Activated CD8-positive, alpha-beta memory T cell treated with anti-CD3 and anti-CD28 coated beads for 4 hours (primary cell): ENCODE results near the gene PEX7.
"Not testable (repeated sequence)": the region's sequence is repeated elsewhere in the genome, so short reads cannot be mapped to it uniquely, and the experiment has no call there.

ENCODE experiments used
- DNase-seq, 2 donors: peaks; one replicate each; pipeline ENCODE4 v3.0.0-alpha.2; 2020; ENCODE audit warnings: low read depth in 2 of 2

The PEX7 gene

DNA sequence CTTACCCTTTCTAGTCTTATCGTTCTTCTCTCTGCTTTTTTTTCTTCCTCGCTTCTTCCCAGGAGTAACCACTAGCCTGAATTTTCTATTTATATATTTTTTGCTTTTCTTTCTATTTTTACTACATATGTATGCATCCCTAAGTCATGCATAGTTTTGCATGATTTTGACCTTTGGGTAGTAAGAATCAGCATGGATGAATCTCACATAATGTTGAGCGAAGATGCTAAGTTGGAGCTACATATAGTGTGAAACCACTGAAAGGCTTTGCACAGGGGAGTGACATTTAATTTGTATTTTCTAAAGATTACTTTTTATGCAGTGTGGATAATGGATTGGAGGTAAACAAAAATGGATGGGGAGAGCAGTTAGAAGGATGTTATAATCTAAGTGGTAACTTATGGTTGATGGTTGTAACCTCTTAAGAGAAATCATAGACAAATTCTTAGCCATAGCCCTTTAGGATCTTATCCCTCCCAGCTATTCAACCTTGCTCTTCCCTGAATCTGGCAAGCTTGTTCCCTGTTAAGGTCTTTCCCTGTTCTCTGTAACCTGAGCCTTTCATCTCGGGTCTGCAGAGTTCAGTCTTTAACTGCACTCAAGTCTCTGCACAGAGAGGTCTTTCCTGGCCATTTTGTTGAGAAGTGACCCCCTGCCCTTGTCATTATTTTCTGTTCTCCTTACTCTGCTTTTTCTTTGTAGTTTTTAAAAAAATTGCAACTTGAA, 18.0 kb downstream of the PEX7 start:
- no peak for DNase-seq

DNA sequence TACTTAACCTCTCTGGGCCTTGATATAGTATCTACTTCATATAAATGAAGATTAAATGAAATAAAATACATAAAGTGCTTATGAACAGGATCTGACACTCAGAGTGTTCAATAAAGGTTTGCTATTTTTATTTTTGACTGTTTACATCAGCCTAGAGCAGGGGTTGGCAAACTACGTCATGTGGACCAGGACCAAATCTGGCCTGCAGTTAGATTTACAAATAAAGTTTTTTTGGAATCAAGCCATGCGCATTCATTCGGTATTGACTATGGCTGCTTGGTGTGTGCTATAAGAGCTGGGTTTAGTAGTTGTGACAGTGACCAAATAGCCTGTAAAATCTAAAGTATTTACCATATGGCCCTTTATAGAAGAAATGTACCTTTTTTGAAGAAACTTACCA, 20.8 kb downstream of the PEX7 start:
- DNase-seq: no peak

DNA sequence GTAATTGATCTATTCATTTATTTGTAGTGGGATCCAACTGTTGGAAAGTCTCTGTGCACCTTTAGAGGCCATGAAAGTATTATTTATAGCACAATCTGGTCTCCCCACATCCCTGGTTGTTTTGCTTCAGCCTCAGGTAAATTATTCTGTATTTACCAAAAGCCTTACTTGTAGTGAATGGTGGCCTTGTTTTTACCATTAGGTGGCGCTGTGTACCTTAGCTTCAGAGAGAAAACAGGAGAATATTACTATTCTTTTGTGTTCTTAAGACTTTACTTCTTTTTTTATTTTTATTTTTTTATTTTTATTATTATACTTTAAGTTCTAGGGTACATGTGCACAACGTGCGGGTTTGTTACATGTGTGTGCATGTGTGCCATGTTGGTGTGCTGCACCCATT, 23.7 kb downstream of the PEX7 start:
- no peak for DNase-seq

DNA sequence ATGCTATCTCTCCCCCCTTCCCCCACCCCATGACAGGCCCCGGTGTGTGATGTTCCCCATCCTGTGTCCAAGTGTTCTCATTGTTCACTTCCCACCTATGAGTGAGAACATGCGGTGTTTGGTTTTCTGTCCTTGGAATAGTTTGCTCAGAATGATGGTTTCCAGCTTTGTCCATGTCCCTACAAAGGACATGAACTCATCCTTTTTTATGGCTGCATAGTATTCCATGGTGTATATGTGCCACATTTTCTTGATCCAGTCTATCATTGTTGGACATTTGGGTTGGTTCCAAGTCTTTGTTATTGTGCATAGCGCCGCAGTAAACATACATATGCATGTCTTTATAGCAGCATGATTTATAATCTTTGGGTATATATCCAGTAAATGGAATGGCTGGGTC, 24.1 kb downstream of the PEX7 start:
- DNase-seq: not testable (repeated sequence)

DNA sequence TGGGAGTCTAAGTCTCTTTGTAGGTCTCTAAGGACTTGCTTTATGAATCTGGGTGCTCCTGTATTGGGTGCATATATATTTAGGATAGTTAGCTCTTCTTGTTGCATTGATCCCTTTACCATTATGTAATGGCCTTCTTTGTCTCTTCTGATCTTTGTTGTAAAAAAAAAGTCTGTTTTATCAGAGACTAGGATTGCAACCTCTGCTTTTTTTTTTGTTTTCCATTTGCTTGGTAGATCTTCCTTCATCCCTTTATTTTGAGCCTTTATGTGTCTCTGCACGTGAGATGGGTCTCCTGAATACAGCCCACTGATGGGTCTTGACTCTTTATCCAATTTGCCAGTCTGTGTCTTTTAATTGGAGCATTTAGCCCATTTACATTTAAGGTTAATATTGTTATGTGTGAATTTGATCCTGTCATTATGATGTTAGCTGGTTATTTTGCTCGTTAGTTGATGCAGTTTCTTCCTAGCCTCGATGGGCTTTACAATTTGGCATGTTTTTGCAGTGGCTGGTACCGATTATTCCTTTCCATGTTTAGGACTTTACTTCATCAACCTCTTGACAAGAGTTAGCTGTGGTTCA, 27.7 kb downstream of the PEX7 start:
- DNase-seq: not testable (repeated sequence)

DNA sequence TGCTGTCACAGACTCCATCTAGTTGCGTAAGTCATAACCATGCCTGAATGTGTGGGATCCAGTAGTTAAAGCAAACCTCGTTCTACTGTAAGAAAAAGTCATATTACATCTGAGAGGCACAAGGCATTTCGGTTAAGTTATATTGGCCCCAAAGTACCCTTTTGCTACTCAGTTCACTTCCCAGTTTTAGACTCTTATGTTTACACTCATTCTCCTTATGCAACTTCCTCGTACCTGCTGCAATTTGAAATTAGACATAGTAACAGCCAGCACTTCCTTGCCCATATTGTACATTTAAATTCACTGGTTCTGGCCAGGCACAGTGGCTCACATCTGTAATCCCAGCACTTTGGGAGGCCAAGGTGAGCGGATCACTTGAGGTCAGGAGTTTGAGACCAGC, 37.0 kb downstream of the PEX7 start:
- DNase-seq: no peak

DNA sequence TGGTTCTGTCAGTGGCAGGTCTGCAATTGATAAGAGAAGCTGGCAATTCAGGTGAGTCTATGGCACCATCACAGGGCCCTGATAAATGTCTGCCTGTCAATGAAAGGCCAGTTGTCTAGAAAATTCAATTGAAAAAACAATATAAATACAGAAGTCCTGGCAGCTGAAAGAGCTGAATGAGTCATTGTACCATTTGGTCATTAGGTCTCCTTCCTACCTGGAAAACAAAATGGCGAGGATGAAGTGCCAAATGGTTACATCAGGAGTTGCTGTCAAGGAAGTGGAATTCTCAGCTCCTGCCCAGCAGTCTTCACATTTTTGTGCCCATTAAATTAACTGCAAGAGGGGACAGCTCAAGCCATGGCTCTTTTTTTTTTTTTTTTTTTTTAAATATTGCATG, 37.7 kb downstream of the PEX7 start:
- no peak for DNase-seq

DNA sequence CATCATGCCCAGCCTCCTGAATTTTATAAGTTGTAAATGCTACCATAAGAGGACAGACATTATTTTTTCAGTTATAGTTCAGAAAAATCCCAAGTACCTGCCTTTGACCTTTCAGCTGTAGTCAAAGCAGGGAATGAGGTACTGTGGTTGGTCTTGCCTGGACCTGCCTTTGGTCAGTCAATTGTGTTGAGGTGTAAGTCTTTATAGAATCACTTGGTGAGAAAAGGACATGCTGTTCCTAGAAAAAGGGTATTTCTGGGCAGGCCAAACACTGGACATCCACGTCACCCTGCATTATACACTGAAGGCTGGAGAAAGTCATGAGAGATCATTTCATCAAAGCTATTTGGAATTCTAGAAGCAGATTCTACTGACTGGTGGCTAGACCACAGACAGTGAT, 40.3 kb downstream of the PEX7 start:
- DNase-seq: no peak

DNA sequence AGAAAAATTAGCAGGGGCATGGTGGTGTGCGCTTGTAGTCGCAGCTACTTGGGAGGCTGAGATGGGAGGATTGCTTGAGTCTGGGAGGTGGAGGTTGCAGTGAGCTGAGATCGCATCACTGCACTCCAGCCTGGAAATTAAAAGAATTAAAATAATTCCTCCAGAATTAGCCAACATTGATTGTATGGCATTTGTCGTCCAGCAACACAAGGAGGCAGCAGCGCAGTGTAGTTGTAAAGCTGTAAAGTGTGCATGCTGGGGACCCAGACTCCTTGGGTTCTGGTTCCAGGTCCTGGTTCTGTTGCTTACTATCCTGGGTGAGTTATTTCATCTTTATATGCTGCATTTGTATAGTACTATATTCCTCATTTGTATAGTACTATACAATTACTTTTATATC, 41.4 kb downstream of the PEX7 start:
- DNase-seq: no peak

DNA sequence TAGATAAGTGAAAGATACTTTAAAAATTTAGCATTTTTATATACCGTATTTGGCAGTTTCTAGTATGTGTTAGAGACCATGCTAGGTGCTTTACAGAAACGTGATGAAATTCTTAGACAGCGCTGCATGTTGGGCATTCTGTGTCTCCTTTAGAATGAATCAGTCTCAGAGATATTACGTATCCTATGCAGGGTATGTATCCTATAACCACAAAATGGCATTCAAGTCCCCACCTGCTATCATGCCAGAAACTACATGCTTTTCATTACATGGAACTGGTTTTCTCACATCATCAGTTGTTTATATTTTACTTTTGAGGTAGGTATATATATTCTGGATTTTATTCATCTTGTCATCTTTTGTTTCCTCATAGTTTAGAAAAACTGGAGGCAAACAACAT, 42.3 kb downstream of the PEX7 start:
- no peak for DNase-seq

DNA sequence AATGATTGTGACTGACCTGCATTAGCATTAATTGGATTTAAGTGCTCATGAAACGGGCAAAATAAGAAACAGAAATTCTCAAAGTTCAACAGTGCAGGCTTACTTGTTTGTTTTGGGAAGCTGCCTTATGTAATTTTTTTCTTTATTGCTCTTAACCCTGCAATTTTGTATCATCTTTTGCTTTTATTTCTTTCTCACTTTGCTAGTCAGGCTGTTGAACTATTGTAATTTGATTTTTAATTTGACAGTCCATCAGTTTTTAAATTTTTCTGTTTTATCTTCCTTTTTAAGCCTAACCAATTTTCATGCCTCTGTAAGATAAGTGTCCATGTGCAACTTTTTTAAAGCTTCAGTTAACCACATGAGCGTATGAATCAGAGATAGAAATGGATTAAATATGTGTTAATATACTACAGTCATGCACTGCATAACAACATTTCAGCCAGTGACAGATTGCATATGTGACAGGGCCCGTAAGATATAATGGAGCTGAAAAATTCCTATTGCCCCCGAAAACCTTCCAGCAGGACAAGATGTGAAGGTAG, 44.6 kb downstream of the PEX7 start:
- DNase-seq: no peak

DNA sequence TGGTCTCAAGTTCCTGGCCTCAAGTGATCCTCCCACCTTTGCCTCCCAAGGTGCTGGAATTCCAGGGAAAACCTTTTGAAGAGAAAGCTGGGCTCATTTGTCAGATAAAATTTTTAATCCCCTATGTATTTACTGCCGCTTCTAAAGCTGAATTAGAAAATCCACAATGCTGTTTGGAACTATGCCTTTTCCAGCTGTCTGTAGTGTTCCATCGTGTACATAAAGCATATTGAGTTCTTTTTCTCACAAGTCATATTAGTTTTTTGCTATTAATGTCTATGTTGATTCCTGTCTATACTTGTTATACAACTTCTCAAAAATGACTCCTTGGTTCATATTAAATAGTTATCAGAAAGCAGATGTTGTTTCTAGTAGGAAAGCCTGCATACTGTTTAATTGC, 47.1 kb downstream of the PEX7 start:
- no peak for DNase-seq

DNA sequence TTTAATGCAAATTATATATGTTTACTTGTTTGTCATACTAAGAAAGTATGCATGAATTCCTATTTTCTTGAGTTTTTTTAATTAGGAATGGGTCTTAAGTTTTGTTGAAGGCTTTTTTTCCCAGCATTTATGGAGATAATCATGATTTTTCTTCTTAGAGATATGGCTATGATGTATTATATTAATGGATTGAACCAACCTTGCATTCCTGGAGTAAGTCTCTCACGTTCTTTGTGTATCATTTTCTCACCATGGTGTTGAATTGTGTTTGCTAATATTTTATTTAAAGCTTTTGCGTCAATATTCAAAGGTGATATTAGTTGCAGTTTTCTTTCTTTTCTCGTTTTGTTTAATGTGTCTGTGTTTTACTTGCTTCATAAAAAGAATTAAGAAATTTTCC, 51.4 kb downstream of the PEX7 start:
- DNase-seq: no peak

DNA sequence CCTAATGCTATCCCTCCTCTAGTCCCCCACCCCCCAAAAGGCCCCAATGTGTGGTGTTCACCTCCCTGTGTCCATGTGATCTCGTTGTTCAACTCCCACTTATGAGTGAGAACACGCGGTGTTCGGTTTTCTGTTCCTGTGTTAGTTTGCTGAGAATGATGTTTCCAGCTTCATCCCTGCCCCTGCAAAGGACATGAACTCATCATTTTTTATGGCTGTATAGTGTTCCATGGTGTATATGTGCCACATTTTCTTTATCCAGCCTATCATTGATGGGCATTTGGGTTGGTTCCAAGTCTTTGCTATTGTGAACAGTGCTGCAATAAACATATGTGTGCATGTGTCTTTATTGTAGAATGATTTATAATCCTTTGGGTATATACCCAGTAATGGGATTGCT, 54.1 kb downstream of the PEX7 start:
- not testable (repeated sequence) for DNase-seq

DNA sequence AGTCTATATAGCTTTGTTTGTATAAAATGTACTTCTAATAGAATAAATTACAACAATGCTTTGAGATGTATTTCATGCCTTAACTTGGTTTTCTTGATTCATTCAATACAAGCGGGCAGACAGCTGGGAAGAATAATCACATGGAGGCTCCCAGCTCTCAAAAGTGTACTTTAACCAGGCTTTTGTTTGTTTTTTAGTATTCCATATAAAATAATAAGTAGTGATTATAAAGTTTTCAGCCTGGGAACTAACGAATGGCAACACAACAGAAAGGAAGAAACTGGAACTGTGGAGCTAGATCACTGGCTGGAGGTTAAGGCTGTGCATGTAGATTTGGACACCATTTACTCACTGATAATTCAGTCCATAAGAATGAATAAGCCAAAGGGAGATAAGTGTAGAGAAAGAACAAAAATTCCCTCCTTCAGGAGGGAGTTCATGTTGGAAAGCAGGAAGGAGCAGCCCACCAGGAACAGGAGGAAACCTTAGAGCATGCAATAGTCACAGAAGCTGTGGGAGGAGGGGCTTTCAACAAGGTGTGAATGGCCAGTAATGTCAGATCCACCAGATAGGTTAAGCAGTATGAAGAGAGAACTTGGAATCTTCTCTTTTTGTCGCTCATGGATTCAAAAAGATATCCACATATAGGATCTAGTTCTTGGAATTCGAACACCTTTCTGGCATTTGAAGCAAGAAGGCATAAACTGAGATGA, 58.5 kb downstream of the PEX7 start:
- no peak for DNase-seq

DNA sequence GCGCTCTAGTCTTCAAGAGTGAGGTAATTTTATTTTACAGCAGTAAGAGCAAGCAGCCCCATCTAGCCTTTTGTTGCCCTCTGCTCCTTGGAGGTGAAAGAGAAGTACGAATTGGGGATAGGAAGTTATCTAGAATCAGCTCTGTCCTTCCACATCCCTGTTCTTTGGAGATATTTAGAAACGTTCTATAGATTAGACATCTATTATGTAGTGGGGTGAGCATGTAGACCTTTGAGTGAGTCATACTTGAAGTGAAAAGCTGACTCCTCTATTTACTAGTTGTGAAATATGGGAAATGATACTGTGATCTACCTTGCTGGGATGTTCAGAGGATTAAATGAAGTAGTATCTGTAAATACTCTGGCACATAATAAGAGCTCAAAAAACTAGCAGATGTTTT, 63.7 kb downstream of the PEX7 start:
- no peak for DNase-seq

DNA sequence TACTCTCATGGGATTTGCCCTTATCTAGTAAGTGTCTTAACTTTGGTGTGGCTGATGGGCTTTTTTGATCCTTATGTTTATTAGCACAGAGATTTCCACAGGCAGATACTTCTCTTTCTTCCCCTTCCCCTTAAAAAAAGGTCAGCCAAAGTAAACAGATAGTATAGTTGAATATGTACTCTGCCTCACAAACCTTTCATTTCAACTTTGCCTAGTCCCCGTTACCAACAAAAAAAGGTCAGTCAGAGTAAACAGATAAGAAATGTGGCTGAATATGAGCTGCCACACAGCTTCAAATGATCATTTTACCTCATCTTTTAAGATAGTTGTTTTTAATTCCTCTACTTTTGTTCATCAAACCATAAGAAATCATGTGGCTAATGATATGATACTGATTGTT, 65.6 kb downstream of the PEX7 start:
- no peak for DNase-seq

DNA sequence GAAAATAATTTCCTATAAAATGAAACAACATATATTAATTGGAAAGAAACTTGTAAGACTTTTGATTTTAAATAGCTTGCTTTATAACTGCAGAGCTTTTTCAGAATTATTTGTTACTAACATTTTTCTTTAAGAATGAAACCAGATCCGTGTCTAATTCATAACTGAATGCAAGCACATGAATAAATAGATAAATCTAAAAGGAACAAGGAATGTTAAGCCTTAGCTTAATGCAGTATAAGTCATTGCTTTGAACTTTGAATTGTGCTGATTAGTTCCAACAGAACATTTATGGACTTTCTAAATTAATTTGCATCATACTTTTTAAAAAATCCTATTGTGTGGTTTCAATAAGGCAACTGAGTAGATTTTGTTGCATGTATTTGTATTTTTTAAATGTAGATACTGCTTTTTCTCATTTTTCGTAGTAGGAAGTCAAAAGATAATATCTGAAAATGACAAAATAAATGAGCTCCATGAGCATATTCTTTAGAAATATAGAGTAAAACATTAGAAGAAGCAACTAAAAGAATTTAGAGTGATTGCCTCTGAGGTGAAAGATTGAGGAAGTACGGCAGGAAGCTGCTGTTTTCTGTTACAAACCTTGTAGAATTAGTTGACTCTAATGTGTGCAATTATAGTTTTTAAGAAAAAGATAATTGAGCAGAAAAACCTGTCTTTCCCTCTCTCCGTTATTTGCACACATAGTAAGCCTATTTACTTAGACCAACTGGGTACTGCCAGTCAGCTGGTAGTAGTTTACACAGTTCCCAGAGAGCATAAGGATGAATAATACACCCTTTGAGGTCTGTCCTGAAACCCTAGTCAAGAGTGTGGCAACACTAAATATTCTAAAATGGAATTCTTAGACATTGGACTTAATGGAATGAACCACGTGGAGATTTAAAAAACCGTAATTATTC, 67.1 kb downstream of the PEX7 start:
- DNase-seq: no peak

DNA sequence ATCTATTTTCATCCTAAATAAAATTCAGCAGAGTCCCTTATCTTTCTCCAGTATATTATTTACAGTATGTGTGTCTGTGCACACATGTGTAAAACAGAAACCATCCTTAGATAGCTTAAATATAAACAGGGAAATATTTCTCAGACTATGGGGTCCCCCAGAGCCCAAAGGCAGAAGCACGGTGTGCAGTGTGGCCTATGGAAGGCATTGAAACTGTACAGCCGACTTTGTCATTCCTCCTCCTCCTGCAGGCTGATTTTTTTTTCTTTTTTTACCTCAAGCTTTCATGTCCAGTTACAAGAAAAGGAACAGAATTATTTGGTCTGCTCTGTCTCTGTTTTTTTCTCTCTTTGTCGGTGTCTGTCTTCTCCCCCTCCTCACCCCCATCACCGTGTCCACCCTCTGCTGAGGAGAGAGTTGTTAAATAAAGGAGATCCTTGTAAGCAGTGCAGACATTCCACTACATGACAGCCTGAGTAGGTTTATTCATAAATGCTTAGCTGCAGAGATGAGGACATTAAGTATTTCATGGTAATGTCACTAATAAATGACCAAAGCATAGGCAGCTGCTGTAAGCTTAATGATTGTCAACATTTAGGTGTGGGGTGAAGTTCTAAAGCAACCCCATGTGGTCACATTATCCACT, 67.9 kb downstream of the PEX7 start:
- DNase-seq: no peak

DNA sequence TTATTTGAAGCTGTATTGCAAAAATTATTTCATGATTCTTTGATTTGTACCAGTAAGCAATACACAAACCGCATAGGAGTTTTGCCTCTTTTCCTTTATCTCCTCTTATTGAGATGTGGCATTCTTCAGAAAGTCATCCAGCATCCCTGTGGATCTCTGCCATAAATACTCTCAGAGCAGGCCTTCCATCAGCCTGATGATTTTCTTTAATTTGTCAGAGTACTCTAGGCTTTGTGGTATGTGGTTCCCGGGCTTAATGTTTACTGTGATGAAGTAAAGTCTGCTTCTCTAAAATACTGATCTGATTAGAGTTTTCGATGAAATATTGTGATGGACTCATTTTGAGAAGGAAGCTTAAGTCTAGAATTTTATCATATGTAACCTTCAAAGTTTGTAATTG, 68.6 kb downstream of the PEX7 start:
- no peak for DNase-seq

DNA sequence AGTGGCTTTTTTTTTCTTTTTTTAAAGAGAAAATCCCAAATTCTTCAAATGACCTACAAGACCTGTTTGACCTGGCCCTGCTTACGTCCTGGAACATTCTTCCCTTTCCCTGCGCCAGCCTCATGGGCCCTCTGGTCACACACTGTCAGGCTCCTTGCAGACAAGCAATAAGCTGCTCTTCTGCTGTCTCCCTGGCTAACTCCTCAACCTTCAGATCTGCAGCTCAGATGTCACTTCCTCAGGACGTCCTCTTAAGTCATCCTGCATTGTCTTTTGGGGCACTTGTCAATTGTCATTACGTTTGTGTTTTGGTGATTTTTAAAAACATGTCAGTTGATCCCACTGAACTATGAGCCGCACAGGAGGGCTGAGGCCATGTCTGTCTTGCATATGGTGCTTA, 70.8 kb downstream of the PEX7 start:
- no peak for DNase-seq
